Ovary (tissue), 3 donors: ENCODE measurements around the gene EIF4E1B.

Source experiments
- EP300 ChIP-seq: sonication (generic); formaldehyde crosslinking; IDR thresholded peaks from one replicate; pipeline ENCODE4 v1.6.1; 2017; ENCODE audit warnings: antibody characterized with exemption
- POLR2A ChIP-seq: fragments of 450-650 bp; IDR thresholded peaks from one replicate; pipeline ENCODE4 v1.6.1; 2017; ENCODE audit warnings: antibody characterized with exemption, mild to moderate bottlenecking, moderate library complexity
- TF ChIP-seq, protein P1 (sequence below), 3 donors: fragments of 450-650 bp in 2 of 3; fragments of 200-600 bp in 1 of 3; IDR thresholded peaks; one replicate each; pipeline versions ENCODE4 v1.5.1 to v1.8.0; 2016 to 2022; ENCODE audit warnings: antibody characterized with exemption in 3 of 3, mild to moderate bottlenecking in 1 of 3
- donor health status: DM: no; HTN: no; CAD: no.

DNA sequence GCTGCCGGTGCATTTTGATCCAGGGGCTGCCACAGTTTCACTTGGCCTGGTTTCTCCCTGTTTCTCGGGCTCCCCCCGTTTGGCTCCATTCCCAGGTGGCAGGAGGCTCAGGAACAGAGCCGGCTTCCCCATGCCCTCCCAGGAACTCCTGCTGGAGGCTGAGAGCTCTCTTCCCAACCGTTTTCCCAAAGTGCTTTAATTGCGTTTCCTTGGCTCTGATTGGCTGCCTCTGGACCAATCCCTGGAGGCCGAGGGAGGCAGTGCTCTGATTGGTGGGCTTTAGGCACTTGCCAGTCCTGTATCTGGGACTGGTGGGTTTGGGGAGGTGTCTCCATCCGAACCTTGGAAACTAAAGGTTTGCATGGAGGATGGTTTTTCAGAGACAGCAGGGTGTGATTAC is 21.7 kb downstream of the EIF4E1B start:
- TF ChIP-seq, protein P1, sequence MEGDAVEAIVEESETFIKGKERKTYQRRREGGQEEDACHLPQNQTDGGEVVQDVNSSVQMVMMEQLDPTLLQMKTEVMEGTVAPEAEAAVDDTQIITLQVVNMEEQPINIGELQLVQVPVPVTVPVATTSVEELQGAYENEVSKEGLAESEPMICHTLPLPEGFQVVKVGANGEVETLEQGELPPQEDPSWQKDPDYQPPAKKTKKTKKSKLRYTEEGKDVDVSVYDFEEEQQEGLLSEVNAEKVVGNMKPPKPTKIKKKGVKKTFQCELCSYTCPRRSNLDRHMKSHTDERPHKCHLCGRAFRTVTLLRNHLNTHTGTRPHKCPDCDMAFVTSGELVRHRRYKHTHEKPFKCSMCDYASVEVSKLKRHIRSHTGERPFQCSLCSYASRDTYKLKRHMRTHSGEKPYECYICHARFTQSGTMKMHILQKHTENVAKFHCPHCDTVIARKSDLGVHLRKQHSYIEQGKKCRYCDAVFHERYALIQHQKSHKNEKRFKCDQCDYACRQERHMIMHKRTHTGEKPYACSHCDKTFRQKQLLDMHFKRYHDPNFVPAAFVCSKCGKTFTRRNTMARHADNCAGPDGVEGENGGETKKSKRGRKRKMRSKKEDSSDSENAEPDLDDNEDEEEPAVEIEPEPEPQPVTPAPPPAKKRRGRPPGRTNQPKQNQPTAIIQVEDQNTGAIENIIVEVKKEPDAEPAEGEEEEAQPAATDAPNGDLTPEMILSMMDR (IDR thresholded peaks at IDR 0.05): no peak
- TF ChIP-seq EP300 (no peak), POLR2A (no peak)
